Ramos (cell line): ENCODE results near the gene OBP2A.

ENCODE experiments used
- in situ Hi-C: fragments of 300-500 bp; cut with MboI; formaldehyde crosslinking; loops from one replicate; pipeline ENCODE4 v1.14.3; 2022; ENCODE audit warnings: low sequenced_read_pairs; ENCODE audit not compliant: unreplicated experiment

The OBP2A gene

GRCh38 chr9:135589596-135590485 is 43.9 kb downstream of the OBP2A start:
- in situ Hi-C loops = no loop called here

GRCh38 chr9:135590486-135591079 is 44.7 kb downstream of the OBP2A start:
- in situ Hi-C loops = no loop called here

- in situ Hi-C loops = no loop called here
Observed at GRCh38 chr9:135591506-135592330, 45.8 kb downstream of the OBP2A start.

- in situ Hi-C loops = no loop called here
Observed at GRCh38 chr9:135592331-135592590, 46.3 kb downstream of the OBP2A start.

GRCh38 chr9:135592625-135593024 is 46.7 kb downstream of the OBP2A start:
- in situ Hi-C loops = no loop called here

- in situ Hi-C loops = no loop called here
Observed at GRCh38 chr9:135596211-135596610, 50.3 kb downstream of the OBP2A start.
